ENCODE measurements around the gene NEUROD2.

NEUROD2 gene

DNA sequence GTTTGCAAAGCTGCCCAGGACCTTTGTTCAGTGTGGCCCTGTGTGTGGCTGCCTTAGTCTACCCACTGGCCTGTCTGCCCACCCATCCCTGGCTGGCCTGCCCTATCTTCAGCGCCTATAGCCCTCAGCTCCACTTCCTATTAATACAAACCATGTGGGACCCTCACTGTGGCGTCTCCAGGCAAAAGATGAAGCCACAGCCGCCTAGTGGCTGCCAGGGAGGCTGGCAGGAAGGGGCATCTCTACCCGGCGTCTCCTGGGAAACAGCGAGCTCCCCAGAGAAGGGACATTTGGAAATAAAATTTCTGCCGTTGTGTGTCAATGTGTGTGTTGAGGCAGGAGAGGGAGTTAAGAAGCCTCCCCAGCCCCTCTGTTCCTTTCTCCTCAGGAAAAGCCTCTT lies 31.5 kb downstream of the NEUROD2 start:
- TF ChIP-seq, protein P1, sequence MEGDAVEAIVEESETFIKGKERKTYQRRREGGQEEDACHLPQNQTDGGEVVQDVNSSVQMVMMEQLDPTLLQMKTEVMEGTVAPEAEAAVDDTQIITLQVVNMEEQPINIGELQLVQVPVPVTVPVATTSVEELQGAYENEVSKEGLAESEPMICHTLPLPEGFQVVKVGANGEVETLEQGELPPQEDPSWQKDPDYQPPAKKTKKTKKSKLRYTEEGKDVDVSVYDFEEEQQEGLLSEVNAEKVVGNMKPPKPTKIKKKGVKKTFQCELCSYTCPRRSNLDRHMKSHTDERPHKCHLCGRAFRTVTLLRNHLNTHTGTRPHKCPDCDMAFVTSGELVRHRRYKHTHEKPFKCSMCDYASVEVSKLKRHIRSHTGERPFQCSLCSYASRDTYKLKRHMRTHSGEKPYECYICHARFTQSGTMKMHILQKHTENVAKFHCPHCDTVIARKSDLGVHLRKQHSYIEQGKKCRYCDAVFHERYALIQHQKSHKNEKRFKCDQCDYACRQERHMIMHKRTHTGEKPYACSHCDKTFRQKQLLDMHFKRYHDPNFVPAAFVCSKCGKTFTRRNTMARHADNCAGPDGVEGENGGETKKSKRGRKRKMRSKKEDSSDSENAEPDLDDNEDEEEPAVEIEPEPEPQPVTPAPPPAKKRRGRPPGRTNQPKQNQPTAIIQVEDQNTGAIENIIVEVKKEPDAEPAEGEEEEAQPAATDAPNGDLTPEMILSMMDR (IDR thresholded peaks at IDR 0.05; ENCODE audit: borderline replicate concordance, control extremely low read depth, extremely low read depth, insufficient read depth, missing control alignments), result no peak
- in situ Hi-C loops (cut with MboI; ENCODE audit: low sequenced_read_pairs, unreplicated experiment), result no loop called here
- no peak for DNase-seq (ENCODE audit: low spot score)

DNA sequence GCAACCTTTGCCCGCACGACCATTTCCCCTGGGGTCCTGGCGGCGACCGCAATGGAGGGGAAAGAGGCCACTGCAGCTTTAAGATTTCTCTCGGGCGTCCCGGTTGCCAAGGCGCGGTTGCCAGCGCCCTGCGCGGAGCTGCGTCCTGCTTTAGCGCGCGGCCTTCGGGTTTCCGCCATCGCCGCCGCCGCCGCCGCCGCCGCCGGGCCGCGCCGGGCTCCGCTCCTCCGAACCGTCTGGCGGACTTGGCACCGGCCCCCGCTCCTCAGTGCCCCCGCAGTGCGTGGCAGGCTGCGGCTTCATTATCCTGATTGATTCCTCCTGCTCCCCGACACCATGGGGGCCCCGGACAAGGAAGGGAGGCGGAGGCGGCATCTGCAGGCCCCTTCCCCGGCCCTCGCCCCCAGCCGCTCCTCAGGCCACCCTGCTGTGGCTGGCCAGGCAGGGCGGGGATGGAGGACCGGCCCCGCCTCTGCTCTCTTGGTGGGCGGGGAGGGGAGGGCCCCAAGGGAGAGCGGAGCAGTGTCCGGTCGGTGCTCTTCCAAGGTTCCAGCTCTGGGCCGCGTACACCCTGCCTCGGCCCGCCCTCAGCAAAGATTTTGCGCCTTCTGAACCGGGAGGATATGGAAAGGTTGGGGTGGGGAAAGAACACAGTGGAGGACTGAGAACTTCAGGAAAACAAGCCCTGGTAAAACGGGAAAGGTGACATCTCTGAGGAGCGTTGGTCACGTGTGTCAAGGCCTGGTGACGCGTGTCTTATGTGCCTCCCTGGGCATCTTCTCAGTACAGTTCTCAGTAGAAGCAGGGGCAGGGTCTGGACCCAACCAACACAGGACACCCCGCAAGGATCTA lies 34.0 kb downstream of the NEUROD2 start:
- in situ Hi-C loops (cut with MboI; ENCODE audit: low sequenced_read_pairs, unreplicated experiment), result no loop called here
- DNase-seq (ENCODE audit: low spot score), result peak; percentile 85
- TF ChIP-seq, protein P1 (IDR thresholded peaks at IDR 0.05; ENCODE audit: borderline replicate concordance, control extremely low read depth, extremely low read depth, insufficient read depth, missing control alignments), result no peak

DNA sequence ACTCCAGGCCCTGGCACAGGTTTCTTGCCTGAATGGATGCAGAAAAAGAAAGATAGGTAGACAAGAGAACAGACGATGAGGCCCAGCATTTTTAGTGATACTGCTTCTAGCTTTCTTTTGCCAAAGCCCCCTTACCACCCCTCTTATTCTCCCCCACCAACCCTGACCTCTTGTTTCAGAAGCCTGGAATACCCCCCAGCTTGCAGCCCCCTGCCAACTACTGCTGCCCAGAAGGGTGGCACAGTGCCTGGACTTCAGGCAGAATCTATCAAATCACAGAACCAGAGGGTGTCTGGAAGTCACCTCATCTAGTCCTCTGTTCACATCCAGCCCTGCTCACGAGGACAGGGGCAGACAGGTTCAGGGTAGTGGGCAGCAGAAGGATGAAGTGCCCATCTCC lies 35.6 kb downstream of the NEUROD2 start:
- TF ChIP-seq, protein P1 (IDR thresholded peaks at IDR 0.05; ENCODE audit: borderline replicate concordance, control extremely low read depth, extremely low read depth, insufficient read depth, missing control alignments), result no peak
- in situ Hi-C loops (cut with MboI; ENCODE audit: low sequenced_read_pairs, unreplicated experiment), result no loop called here

DNA sequence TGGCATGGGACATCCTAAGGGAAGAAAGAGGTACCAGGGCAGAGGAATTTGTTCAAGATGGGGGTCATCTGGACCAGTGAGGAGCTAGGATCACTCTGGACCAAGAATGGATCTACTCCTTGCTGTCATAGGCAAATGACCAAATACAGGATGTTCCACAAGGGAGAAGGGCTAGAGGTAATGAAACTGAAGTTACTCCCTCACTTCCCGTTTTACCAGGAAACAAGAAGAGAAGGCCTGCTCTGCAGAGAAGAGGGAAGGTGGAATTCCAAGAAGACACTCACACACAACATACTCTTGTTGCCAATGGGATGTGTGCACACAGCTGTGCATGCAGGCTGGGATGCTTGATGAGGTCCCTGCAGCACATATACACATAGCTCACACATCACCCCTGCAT lies 38.6 kb downstream of the NEUROD2 start:
- TF ChIP-seq, protein P1 (IDR thresholded peaks at IDR 0.05; ENCODE audit: borderline replicate concordance, control extremely low read depth, extremely low read depth, insufficient read depth, missing control alignments), result no peak
- in situ Hi-C loops (cut with MboI; ENCODE audit: low sequenced_read_pairs, unreplicated experiment), result no loop called here
- DNase-seq (ENCODE audit: low spot score), result no peak

More for the DNA sequence above, 35.6 kb downstream of the NEUROD2 start:
- DNase-seq (ENCODE audit: low spot score), result no peak

DNA sequence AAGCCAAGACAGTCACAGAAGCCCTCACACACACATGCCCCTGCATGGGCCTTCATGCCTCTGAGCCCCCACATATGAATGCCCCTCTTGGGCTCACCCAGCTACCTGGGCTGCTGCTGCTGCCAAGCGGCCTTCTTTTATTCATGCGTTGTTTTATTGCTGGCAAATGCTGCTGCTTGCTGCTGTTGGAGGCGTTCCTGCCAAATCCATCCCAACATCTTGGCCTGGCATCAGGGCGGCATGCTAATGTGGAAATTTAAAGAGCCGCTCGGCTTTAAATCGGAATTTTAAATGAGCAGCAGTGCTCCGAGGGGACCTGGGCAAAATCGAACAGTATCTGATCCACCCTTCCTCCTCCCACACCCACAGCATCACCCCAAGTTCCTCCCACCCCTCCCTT lies 39.0 kb downstream of the NEUROD2 start:
- DNase-seq (ENCODE audit: low spot score), result no peak
- in situ Hi-C loops (cut with MboI; ENCODE audit: low sequenced_read_pairs, unreplicated experiment), result no loop called here
- TF ChIP-seq, protein P1 (IDR thresholded peaks at IDR 0.05; ENCODE audit: borderline replicate concordance, control extremely low read depth, extremely low read depth, insufficient read depth, missing control alignments), result no peak

DNA sequence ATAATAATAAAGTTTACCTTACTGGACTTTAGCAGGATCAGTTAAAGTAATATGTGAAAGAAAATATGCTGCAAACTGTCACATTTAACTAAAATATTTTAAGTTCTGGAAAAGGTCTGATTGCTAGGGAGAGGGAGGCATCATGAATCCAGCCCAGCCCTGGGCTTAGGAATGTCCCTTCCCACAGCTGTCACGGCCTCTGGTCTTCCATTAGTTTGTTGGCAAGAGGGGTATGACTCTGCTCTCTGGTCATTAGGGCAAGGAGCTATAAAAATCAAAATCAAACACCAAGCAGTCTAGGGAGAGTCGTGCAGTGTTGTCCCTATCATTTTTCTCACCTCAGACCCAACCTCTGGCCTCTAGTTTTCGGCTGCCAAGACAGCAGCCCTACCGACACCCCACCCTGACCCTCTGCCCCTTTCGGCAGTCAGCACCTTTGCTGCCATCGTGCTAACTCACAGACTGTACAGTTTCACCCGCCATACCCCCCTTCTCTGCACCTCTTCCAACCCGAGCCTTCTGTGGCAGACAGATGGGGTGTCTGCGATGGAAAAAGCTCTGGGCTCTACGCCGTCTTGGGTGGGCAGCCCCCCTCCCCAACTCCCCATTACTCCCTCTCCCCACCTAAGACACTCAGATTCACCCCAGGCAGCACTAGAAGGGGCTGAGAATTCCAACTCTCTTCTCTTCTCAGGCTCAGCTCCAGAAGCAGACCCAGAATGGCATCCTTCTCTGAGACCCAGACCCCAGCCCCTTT lies 41.4 kb downstream of the NEUROD2 start:
- TF ChIP-seq, protein P1 (IDR thresholded peaks at IDR 0.05; ENCODE audit: borderline replicate concordance, control extremely low read depth, extremely low read depth, insufficient read depth, missing control alignments), result no peak
- in situ Hi-C loops (cut with MboI; ENCODE audit: low sequenced_read_pairs, unreplicated experiment), result no loop called here
- DNase-seq (ENCODE audit: low spot score), result no peak
